Adipocyte (in vitro differentiated cells): ENCODE results near the gene CEP350.
A peak's percentile ranks its signal among the peaks of the same experiment; 100 is the strongest.

Experiments used
- DNase-seq: peaks from one replicate; pipeline ENCODE4 v3.0.0-alpha.2; 2015; ENCODE audit warnings: low read depth
- H3K27me3 ChIP-seq: replicated peaks from 2 replicates; pipeline ENCODE4 v1.7.0; 2013; ENCODE audit warnings: mild to moderate bottlenecking, low read length, moderate library complexity; ENCODE audit not compliant: control insufficient read depth, insufficient read depth
- H3K36me3 ChIP-seq: 2 replicates; pipeline ENCODE4 v1.7.0; 2013; ENCODE audit warnings: low read length, mild to moderate bottlenecking, moderate library complexity; ENCODE audit not compliant: control insufficient read depth, insufficient read depth, severe bottlenecking
- H3K4me1 ChIP-seq: 2 replicates; pipeline ENCODE4 v1.7.0; 2013; ENCODE audit warnings: mild to moderate bottlenecking, low read length, moderate library complexity; ENCODE audit not compliant: control insufficient read depth, insufficient read depth
- H3K4me3 ChIP-seq: 2 replicates; pipeline ENCODE4 v1.7.0; 2013; ENCODE audit warnings: mild to moderate bottlenecking, low read length, moderate library complexity
- H3K9ac ChIP-seq: 2 replicates; pipeline ENCODE4 v1.7.0; 2013; ENCODE audit warnings: mild to moderate bottlenecking, low read length, moderate library complexity
- H3K9me3 ChIP-seq: 2 replicates; pipeline ENCODE4 v1.7.0; 2013; ENCODE audit warnings: mild to moderate bottlenecking, low read length, moderate library complexity; ENCODE audit not compliant: control insufficient read depth

Gene CEP350

DNA sequence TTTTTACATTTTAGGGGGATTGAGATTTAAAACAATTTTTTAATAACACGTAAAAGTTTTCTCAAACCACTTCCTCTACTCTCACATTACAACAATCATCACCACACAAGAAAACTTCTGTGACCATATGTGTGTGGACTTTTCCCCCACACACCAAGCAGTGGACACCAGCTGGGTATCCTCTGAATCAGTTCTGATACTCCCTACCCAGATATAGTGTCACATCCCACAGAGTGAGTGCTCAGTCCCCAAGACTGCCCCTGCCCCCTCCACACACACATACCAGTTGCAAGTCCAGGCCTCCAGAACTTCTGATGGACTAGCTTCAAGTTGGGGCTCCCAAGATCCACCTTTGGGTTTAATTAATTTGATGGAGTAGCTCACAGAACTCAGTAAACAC lies 146.8 kb downstream of the CEP350 start:
- no peak for DNase-seq
- Histone ChIP-seq H3K4me1 (peaks cover 18% of the 10 kb centered on the region), H3K9ac (no peak overlapping the region), H3K27me3 (no peaks in the 10 kb centered on the region), H3K4me3 (no peak overlapping the region), H3K36me3 (peaks cover 56% of the 10 kb centered on the region), H3K9me3 (no peaks in the 10 kb centered on the region)

GRCh38 chr1:180103819-180104218 lies 149.2 kb downstream of the CEP350 start:
- Histone ChIP-seq H3K36me3 (peaks cover 66% of the 10 kb centered on the region), H3K9ac (no peak overlapping the region), H3K4me1 (peaks cover 8% of the 10 kb centered on the region), H3K9me3 (no peaks in the 10 kb centered on the region), H3K4me3 (no peak overlapping the region), H3K27me3 (no peaks in the 10 kb centered on the region)
- no peak for DNase-seq

DNA sequence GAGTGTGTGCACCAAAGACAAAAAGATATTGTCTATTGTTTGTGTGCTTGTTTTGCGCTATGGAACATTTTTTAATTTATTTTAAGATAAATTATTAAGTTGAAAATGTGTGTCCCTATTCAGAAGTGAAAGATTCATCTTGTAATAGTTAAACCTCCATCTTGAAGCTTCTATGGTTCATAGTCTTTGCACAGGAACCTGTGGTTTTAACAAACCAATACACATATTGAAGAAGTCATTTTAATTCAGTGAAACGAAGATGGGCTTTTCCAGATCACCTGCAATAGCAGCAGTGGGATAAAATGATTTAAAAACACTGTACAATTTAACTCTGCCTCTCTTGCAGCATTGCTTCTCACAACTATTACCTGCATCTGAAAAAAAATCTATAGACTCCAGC lies 157.5 kb downstream of the CEP350 start:
- H3K36me3 ChIP-seq = peaks cover 64% of the 10 kb centered on the region

DNA sequence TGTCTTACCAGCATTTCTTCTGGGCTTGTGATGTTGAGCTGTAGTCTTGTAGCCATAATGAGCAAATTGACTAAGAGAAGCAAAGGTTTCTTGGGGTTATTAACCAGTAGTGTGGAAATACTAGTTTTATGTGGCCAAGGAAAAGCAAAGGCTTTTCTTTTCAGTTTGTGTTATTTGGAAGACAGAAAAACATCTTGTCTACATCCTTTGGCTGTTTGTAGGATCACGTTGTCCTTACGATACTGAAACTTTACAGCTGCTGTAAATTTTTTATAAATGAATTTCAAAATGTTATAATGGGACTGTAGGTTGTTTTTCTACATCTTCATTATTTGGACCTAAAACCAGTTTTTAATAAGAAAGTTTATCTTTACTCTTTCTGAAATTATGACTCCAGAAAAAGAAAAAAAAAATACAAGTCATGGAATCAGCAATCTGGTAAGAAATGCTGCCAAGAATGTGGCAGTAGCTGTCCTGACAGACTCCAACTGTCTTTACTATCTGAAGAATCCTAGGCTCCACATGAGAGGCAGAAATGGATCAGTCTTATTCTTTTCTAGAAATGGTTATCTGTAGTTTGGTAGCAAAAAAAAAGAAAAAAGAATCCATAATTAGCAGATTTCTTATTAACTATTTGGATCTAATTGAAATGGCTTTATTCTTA lies 158.5 kb downstream of the CEP350 start:
- Histone ChIP-seq H3K9ac (peak overlapping the region; percentile 15), H3K4me3 (no peak overlapping the region), H3K9me3 (no peaks in the 10 kb centered on the region), H3K36me3 (peaks cover 53% of the 10 kb centered on the region), H3K27me3 (no peaks in the 10 kb centered on the region), H3K4me1 (peaks cover 26% of the 10 kb centered on the region)
- peak; percentile 60 for DNase-seq

More for the DNA sequence above, 157.5 kb downstream of the CEP350 start:
- Histone ChIP-seq H3K9ac (no peak overlapping the region), H3K4me3 (no peak overlapping the region), H3K9me3 (no peaks in the 10 kb centered on the region), H3K4me1 (peaks cover 16% of the 10 kb centered on the region), H3K27me3 (no peaks in the 10 kb centered on the region)
- DNase-seq = no peak

DNA sequence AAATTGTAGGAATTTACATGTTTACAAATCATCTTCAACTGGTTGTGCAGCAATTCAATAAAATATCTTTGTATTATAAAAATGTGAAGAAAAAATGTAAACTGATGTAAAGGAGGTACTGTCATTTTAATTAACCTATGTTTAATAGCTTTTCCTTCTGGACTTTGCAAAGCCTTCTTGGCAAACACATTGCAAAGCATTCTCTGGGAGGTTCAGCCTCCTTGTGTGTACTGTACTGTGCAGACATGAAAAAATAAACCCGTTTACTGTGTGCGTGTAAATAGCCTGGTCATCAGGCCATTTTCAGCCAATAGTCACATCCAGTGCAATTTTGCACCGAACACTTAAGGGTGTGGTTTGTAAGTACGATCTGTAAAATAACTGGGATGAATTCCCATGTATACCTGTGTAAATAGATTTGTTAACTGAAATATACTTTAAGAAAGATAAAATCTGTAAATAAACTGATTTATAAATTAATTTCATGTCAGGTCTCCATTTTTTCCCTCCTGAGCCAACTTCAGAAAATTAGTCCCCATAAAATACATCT lies 159.9 kb downstream of the CEP350 start:
- peaks cover 42% of the 10 kb centered on the region for H3K36me3 ChIP-seq
- H3K4me1 ChIP-seq = peaks cover 27% of the 10 kb centered on the region
- no peaks in the 10 kb centered on the region for H3K9me3 ChIP-seq
- DNase-seq = no peak
- H3K27me3 ChIP-seq = no peaks in the 10 kb centered on the region
- H3K4me3 ChIP-seq = no peak overlapping the region
- no peak overlapping the region for H3K9ac ChIP-seq

DNA sequence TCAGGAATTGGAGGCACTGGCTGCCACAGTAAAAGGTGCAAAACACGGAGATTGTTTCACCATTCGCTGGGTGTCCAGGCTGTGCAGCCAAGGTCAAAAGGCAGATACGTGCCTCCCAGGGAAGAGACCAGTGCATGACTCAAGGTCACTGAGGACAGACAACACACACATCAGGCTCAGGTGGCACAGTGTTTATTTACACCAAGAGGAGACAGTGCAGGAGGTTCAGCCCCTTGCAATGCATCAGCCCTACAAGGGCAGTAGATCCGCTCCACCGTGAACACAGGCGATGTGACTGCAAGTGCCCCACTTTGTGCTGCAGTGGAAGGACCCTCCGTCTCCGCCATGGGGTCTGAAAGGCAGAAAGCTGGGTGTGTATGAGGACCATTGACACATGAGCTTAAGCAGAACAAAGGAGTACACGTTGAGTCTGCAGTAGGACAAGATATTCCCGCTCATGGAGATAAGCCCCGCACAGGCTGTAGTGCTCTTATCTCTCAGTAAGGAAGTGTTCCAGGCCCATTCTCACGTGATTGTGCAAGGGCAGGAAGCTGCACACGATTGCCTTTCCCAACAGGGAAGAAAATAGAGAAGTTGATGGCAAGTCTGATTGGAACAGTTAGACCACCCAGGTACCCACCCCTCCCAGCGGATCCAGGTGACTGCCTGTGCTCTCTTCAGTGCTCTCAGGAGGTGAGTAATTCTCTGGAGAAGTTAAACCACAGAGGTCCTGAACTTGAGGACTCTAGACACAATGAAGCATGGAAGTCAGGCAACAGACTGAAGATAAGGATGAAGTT lies 162.6 kb downstream of the CEP350 start:
- Histone ChIP-seq H3K4me3 (no peak overlapping the region), H3K27me3 (no peaks in the 10 kb centered on the region), H3K9ac (no peak overlapping the region), H3K36me3 (peaks cover 15% of the 10 kb centered on the region), H3K9me3 (no peaks in the 10 kb centered on the region), H3K4me1 (peaks cover 27% of the 10 kb centered on the region)
- no peak for DNase-seq

DNA sequence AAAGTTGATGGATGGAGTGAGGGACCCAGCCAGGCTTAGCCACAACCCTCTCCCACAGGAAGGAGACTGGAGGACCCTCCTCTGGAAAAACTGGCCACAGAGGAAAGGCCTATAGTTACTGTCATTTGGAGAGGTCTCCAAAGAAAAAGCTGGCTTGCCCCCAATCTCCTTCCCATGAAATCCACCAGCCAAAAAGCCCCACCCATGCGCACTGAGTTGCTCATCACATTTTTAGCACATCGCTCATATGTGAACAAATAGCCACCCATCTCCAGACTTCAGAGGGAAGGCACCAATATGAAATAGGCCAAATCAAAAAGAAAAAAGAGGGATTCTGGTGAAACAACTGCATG lies 163.1 kb downstream of the CEP350 start:
- Histone ChIP-seq H3K9me3 (no peaks in the 10 kb centered on the region), H3K36me3 (peaks cover 10% of the 10 kb centered on the region), H3K4me3 (no peak overlapping the region), H3K4me1 (peaks cover 22% of the 10 kb centered on the region), H3K27me3 (no peaks in the 10 kb centered on the region), H3K9ac (no peak overlapping the region)
- peak; percentile 63 for DNase-seq

DNA sequence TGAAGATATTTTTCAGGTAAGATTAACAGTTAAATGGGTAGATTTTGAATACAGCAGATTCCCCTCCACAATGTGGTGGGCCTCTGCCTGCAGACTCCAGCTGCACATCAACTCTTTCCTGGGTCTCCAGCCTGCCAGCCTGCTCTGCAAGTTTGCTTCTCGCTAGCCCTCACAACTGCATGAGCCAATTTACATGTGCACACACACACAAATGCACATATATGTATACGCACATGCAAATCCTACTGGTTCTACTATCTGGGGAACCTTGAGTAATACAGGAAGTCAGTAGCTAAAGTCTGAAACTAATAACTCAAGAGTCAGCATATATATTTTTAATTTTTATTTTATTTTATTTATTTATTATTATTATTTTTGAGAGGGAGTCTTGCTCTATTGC lies 165.2 kb downstream of the CEP350 start:
- Histone ChIP-seq H3K27me3 (no peaks in the 10 kb centered on the region), H3K36me3 (peaks cover 4% of the 10 kb centered on the region), H3K4me1 (peaks cover 11% of the 10 kb centered on the region), H3K9ac (no peak overlapping the region), H3K4me3 (no peak overlapping the region), H3K9me3 (no peaks in the 10 kb centered on the region)
- DNase-seq = no peak

DNA sequence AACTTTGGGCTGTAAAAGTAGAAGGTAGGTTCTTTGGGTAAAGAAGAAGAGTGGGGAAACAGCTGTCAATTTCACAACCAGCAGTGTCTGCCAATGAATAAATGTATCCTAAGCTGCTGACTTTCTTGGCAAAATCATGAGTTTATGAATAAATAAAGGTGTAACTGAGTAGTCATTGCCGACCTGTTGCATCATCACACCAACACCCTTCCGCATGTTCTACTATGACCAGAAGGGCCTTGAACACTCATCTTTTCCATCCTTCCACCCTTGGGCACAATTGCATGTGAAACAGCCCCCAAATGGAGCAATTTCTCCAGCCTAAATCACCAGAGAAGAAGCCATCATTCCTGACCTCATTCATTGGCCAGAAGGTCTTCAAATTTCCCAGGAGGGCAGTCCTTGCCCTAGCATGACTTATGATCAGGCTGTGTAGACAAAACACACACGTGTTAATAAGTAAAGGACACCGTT lies 168.9 kb downstream of the CEP350 start:
- Histone ChIP-seq H3K4me3 (no peak overlapping the region), H3K27me3 (no peaks in the 10 kb centered on the region), H3K9me3 (no peaks in the 10 kb centered on the region), H3K9ac (no peak overlapping the region), H3K4me1 (no peaks in the 10 kb centered on the region), H3K36me3 (no peaks in the 10 kb centered on the region)
- peak; percentile 12 for DNase-seq

GRCh38 chr1:180130651-180131050 lies 176.0 kb downstream of the CEP350 start:
- Histone ChIP-seq H3K9me3 (no peaks in the 10 kb centered on the region), H3K27me3 (no peaks in the 10 kb centered on the region), H3K9ac (no peak overlapping the region), H3K36me3 (no peaks in the 10 kb centered on the region), H3K4me1 (peaks cover 4% of the 10 kb centered on the region), H3K4me3 (no peak overlapping the region)
- no peak for DNase-seq

DNA sequence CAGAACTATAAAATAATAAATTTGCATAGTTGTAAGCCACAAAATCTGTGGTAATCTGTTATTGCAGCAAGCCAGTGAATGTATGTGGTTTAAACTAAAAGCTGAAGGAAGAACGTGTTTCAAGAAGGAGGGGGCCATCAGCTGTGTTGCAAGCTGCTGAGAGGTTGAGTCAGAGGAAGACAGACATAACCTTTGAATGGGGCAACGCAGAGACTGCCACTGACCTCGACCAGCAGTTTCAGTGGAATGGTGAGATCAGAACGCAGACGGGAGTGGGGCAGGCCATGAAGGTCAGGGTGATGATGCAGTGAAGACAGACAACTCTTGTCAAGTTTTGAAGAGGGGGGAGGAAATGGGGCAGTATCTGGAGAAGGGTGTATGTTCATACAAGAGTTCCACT lies 176.9 kb downstream of the CEP350 start:
- Histone ChIP-seq H3K4me1 (peaks cover 4% of the 10 kb centered on the region), H3K36me3 (no peaks in the 10 kb centered on the region), H3K4me3 (no peak overlapping the region), H3K9me3 (no peaks in the 10 kb centered on the region), H3K9ac (no peak overlapping the region), H3K27me3 (no peaks in the 10 kb centered on the region)
- DNase-seq = peak; percentile 85
